Stimulated activated naive CD8-positive, alpha-beta T cell treated with anti-CD3 and anti-CD28 coated beads, Interleukin-15, Interleukin-2, amounts not matched to agents 100 ng/mL and 50 ng/mL, for 24 hours (primary cell): ENCODE measurements around the gene TMEM47.

Source experiments
- H3K27ac Mint-ChIP-seq: one replicate; pipeline ENCODE4 v1.8.0; 2021; ENCODE audit warnings: mild to moderate bottlenecking, mixed read lengths
- H3K27me3 Mint-ChIP-seq: one replicate; pipeline ENCODE4 v1.8.0; 2021; ENCODE audit warnings: mixed read lengths
- H3K36me3 Mint-ChIP-seq: one replicate; pipeline ENCODE4 v1.8.0; 2021; ENCODE audit warnings: low read depth, mixed read lengths
- H3K4me1 Mint-ChIP-seq: one replicate; pipeline ENCODE4 v1.8.0; 2021; ENCODE audit warnings: low read depth, mixed read lengths
- H3K4me3 Mint-ChIP-seq: one replicate; pipeline ENCODE4 v1.8.0; 2021; ENCODE audit warnings: mild to moderate bottlenecking, mixed read lengths
- H3K9me3 Mint-ChIP-seq: one replicate; pipeline ENCODE4 v1.8.0; 2021; ENCODE audit warnings: mixed read lengths

Gene TMEM47

GRCh38 chrX:34656842-34657725 is at the start of gene TMEM47:
Gene TMEM47, minus strand, starts transcription at chrX:34657285. Its CDS starts 256 bp downstream, at chrX:34657029.
- peak within 1 kb of the TSS; percentile 41 for H3K4me3 Mint-ChIP-seq
- H3K4me1 Mint-ChIP-seq, result peaks cover 8% of the 10 kb centered on the region
- H3K27me3 Mint-ChIP-seq, result peaks cover 28% of the 10 kb centered on the region
- no peak within 1 kb of the TSS for H3K27ac Mint-ChIP-seq
- H3K36me3 Mint-ChIP-seq, result no peaks in the 10 kb centered on the region
- H3K9me3 Mint-ChIP-seq, result no peaks in the 10 kb centered on the region

GRCh38 chrX:34687095-34687494 is 30.0 kb upstream of the TMEM47 start:
- Mint-ChIP-seq H3K27ac (no peak overlapping the region), H3K36me3 (no peaks in the 10 kb centered on the region), H3K4me1 (no peaks in the 10 kb centered on the region), H3K9me3 (peaks cover 6% of the 10 kb centered on the region), H3K27me3 (no peaks in the 10 kb centered on the region), H3K4me3 (no peak overlapping the region)

- Mint-ChIP-seq H3K9me3 (no peaks in the 10 kb centered on the region), H3K27ac (no peak overlapping the region), H3K36me3 (no peaks in the 10 kb centered on the region), H3K27me3 (peaks cover 26% of the 10 kb centered on the region), H3K4me3 (no peak overlapping the region), H3K4me1 (peaks cover 8% of the 10 kb centered on the region)
Measured at GRCh38 chrX:34659575-34659974, 2.5 kb upstream of the TMEM47 start.

GRCh38 chrX:34658326-34658725 is 1.2 kb upstream of the TMEM47 start:
- Mint-ChIP-seq H3K27me3 (peaks cover 28% of the 10 kb centered on the region), H3K4me3 (no peak overlapping the region), H3K36me3 (no peaks in the 10 kb centered on the region), H3K9me3 (no peaks in the 10 kb centered on the region), H3K27ac (no peak overlapping the region), H3K4me1 (peaks cover 8% of the 10 kb centered on the region)

GRCh38 chrX:34657726-34658070 is 613 bp upstream of the TMEM47 start:
- Mint-ChIP-seq H3K27ac (no peak overlapping the region), H3K4me1 (peaks cover 8% of the 10 kb centered on the region), H3K27me3 (peaks cover 28% of the 10 kb centered on the region), H3K9me3 (no peaks in the 10 kb centered on the region), H3K4me3 (no peak overlapping the region), H3K36me3 (no peaks in the 10 kb centered on the region)

- Mint-ChIP-seq H3K4me1 (peaks cover 8% of the 10 kb centered on the region), H3K36me3 (no peaks in the 10 kb centered on the region), H3K9me3 (no peaks in the 10 kb centered on the region), H3K27me3 (peaks cover 28% of the 10 kb centered on the region), H3K27ac (no peak overlapping the region), H3K4me3 (peak overlapping the region; percentile 41)
Measured at GRCh38 chrX:34656467-34656841, 631 bp downstream of the TMEM47 start.

GRCh38 chrX:34655501-34656455 is 1.3 kb downstream of the TMEM47 start:
- peak overlapping the region; percentile 41 for H3K4me3 Mint-ChIP-seq
- no peaks in the 10 kb centered on the region for H3K9me3 Mint-ChIP-seq
- H3K4me1 Mint-ChIP-seq, result peaks cover 8% of the 10 kb centered on the region

GRCh38 chrX:34654696-34655490 is 2.2 kb downstream of the TMEM47 start:
- Mint-ChIP-seq H3K4me3 (no peak overlapping the region), H3K36me3 (no peaks in the 10 kb centered on the region), H3K27me3 (peaks cover 28% of the 10 kb centered on the region), H3K9me3 (no peaks in the 10 kb centered on the region), H3K27ac (no peak overlapping the region), H3K4me1 (peaks cover 8% of the 10 kb centered on the region)

More at GRCh38 chrX:34655501-34656455, 1.3 kb downstream of the TMEM47 start:
- H3K27ac Mint-ChIP-seq, result no peak overlapping the region
- peaks cover 28% of the 10 kb centered on the region for H3K27me3 Mint-ChIP-seq
- H3K36me3 Mint-ChIP-seq, result no peaks in the 10 kb centered on the region

GRCh38 chrX:34653811-34654210 is 3.3 kb downstream of the TMEM47 start:
- Mint-ChIP-seq H3K9me3 (no peaks in the 10 kb centered on the region), H3K27me3 (peaks cover 22% of the 10 kb centered on the region), H3K4me1 (peaks cover 8% of the 10 kb centered on the region), H3K36me3 (no peaks in the 10 kb centered on the region), H3K4me3 (no peak overlapping the region), H3K27ac (no peak overlapping the region)

- no peaks in the 10 kb centered on the region for H3K4me1 Mint-ChIP-seq
- H3K4me3 Mint-ChIP-seq, result no peak overlapping the region
- no peak overlapping the region for H3K27ac Mint-ChIP-seq
- H3K27me3 Mint-ChIP-seq, result no peaks in the 10 kb centered on the region
- no peaks in the 10 kb centered on the region for H3K36me3 Mint-ChIP-seq
- no peaks in the 10 kb centered on the region for H3K9me3 Mint-ChIP-seq
Measured at GRCh38 chrX:34642849-34643248, 14.2 kb downstream of the TMEM47 start.

- H3K4me1 Mint-ChIP-seq, result no peaks in the 10 kb centered on the region
- H3K27me3 Mint-ChIP-seq, result no peaks in the 10 kb centered on the region
- no peaks in the 10 kb centered on the region for H3K9me3 Mint-ChIP-seq
- no peak overlapping the region for H3K27ac Mint-ChIP-seq
- no peak overlapping the region for H3K4me3 Mint-ChIP-seq
- no peaks in the 10 kb centered on the region for H3K36me3 Mint-ChIP-seq
Measured at GRCh38 chrX:34638116-34638515, 19.0 kb downstream of the TMEM47 start.

- H3K4me3 Mint-ChIP-seq, result no peak overlapping the region
- H3K4me1 Mint-ChIP-seq, result no peaks in the 10 kb centered on the region
- no peaks in the 10 kb centered on the region for H3K9me3 Mint-ChIP-seq
- H3K27ac Mint-ChIP-seq, result no peak overlapping the region
- no peaks in the 10 kb centered on the region for H3K27me3 Mint-ChIP-seq
- H3K36me3 Mint-ChIP-seq, result no peaks in the 10 kb centered on the region
Measured at GRCh38 chrX:34634349-34634748, 22.7 kb downstream of the TMEM47 start.

- Mint-ChIP-seq H3K4me3 (no peak overlapping the region), H3K9me3 (no peaks in the 10 kb centered on the region), H3K4me1 (no peaks in the 10 kb centered on the region), H3K36me3 (no peaks in the 10 kb centered on the region), H3K27me3 (no peaks in the 10 kb centered on the region), H3K27ac (no peak overlapping the region)
Measured at GRCh38 chrX:34632384-34632783, 24.7 kb downstream of the TMEM47 start.

- H3K9me3 Mint-ChIP-seq, result no peaks in the 10 kb centered on the region
- no peaks in the 10 kb centered on the region for H3K36me3 Mint-ChIP-seq
- H3K4me1 Mint-ChIP-seq, result no peaks in the 10 kb centered on the region
- no peak overlapping the region for H3K27ac Mint-ChIP-seq
- no peak overlapping the region for H3K4me3 Mint-ChIP-seq
- H3K27me3 Mint-ChIP-seq, result no peaks in the 10 kb centered on the region
Measured at GRCh38 chrX:34631479-34632220, 25.4 kb downstream of the TMEM47 start.
